Hepatic stellate cell (primary cell): ENCODE measurements around the gene CCDC12.
"Not testable (repeated sequence)": the region's sequence is repeated elsewhere in the genome, so short reads cannot be mapped to it uniquely, and the experiment has no call there.

Experiments used
- DNase-seq: peaks from one replicate; pipeline ENCODE4 v3.0.0; 2011; ENCODE audit warnings: low spot score

Gene CCDC12

GRCh38 chr3:46978985-46979944 lies 2.7 kb upstream of the CCDC12 start, which contains the start of gene NBEAL2:
Gene NBEAL2 (plus strand): TSS chr3:46979666. CDS start chr3:46979862, 196 bp downstream.
- peak; percentile 96 for DNase-seq

DNA sequence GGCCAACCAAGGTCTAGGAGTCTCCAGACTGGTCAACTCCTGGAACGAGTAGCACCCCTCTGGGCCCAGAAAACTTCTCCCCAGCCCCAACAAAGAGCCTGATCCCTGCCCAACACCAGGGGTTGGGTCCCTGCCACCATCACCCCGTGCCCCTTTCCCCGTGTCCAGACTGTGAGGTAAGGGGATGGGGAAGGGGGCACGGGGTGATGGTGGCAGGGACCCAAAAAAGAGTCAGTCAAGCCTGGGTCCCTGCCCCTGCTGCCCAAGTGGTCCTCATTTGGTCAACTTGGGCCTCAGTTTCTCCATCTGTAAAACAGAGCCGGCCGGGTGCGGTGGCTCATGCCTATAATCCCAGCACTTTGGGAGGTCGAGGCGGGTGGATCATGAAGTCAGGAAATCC lies 1.8 kb upstream of the CCDC12 start:
- DNase-seq: no peak

- DNase-seq: no peak
Measured at GRCh38 chr3:46977811-46978195, 1.3 kb upstream of the CCDC12 start.

DNA sequence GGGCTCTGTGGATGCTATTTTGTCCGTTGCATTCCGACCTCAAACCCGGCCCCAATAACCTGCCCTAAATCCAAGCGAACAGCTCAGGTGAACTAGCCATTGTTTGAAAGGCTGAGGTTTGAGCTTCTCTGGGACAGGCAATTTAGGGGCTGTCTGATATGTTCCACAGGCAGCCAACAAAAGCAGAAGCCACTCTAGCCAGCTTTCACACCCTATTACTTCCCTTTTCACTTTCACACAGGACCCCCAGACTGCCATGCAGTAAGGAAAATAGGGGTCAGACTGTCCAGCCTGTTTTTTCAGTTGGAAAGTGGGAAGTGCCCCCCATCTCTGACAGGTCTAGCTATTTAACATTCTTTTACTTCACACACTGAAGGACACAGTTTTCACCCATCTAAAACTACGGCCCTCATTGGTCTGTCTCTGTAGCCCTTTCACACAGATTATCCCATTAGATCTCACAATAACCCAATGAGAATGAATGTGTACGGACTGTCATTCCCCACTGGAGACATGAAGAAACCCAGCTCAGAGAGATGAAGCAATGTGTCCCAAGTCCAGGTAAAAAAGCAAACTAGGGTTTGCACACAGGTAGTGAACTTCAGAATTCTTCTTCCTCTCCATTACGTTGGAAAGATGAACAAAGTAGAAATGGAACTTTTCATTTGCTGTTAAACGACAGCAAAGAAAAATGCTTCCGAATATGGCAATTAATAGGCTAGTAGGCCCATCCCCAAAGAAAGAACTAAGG lies 1.9 kb downstream of the CCDC12 start:
- DNase-seq: no peak

GRCh38 chr3:46972396-46972795 lies 4.1 kb downstream of the CCDC12 start:
- no peak for DNase-seq

DNA sequence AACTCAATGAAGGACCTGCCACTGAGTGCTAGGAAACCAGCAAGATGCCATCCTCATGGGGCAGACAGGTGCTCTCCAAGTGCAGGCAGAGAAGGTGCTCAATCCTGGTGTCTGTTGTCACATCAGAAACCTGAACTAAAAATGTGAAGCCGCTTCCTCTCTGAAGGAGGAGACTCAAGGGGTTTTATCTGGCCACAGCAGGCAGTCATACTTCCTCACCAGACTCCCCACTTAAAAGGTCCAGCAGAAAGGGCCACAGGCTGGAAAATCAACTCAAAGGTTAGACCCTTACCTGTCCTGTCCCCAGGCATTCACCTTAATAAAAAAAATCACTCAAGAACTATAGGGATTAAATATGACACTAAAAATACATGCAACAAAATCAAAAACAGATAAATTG lies 4.8 kb downstream of the CCDC12 start:
- no peak for DNase-seq

DNA sequence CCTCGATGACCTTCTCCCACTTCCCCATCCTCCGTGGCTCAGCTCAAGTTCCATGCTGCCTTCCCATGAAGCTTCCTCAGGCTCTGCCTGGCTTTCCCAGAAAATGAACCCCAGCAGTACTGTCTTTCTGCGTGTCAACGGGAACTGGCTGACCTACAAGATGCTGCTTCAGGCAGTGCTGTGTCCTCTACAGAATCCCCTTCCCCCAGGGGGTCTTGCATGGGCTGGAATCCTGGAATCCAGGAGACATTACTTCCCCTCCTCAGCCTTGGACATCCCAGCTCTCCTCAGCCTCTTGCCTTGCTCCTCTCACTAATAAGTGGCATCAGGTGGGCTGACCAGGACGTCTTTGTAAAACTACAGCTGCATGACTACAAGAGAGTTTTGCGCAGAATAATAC lies 5.4 kb downstream of the CCDC12 start:
- no peak for DNase-seq

GRCh38 chr3:46970391-46971091 lies 6.0 kb downstream of the CCDC12 start:
- DNase-seq: no peak

DNA sequence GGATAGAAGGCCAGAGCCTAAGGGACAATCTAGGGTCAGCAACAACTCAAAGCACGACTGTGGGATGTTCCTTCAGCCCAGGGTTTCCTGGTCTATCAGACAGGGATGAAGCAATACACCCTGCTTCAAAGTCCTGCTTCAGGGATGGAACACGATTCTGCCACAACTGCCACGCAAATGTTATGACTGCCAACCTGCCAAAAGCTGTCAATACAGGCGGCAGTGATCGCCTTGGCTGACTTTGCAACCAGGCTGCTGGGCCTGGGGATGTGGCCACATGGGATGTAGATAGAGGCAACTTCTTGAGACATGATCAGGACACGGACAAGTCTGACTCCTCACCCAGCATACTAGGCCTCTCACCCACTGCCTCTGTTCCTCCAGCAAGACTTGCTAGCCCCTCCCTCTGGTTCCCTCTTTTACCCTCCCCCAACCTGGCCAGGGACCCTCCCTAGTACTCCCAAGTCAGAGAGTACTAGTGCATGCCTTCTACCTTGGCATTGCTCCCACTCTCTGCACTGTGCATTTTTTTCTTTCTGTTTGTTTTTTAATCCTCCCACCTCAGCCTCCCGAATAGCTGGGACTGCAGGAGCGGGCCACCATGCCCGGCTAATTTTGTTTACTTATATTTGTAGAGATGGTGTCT lies 7.6 kb downstream of the CCDC12 start:
- no peak for DNase-seq

GRCh38 chr3:46966811-46967210 lies 9.7 kb downstream of the CCDC12 start:
- DNase-seq: no peak

DNA sequence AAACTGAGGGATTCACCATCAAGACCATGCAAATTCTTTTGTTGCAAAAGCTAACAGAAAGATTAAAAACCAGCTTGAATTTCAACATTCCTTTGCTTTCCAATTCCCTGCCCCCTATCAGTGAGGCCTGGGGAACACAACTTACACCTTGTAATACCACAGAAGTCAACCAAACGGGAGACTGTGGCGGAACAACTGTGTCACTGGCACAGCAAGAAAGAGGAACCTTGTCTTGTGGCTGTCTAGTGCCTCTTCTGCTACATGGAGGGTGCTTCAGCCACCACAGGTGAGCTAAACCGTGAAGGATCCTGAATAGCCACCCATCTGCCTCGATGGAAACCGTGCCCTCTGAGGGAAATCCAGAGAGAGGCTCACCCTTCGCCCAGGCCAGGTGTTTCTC lies 11.4 kb downstream of the CCDC12 start:
- DNase-seq: no peak

DNA sequence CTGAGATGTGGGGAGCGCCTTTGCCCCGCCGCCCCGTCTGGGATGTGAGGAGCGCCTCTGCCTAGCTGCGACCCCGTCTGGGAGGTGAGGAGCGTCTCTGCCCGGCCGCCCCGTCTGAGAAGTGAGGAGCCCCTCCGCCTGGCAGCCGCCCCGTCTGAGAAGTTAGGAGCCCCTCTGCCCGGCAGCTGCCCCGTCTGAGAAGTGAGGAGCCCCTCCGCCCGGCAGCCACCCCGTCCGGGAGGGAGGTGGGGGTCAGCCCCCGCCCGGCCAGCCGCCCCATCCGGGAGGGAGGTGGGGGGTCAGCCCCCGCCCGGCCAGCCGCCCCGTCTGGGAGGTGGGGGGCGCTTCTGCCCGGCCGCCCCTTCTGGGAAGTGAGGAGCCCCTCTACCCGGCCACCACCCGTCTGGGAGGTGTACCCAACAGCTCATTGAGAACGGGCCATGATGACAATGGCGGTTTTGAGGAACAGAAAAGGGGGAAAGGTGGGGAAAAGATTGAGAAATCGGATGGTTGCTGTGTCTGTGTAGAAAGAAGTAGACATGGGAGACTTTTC lies 12.4 kb downstream of the CCDC12 start:
- DNase-seq: not testable (repeated sequence)

DNA sequence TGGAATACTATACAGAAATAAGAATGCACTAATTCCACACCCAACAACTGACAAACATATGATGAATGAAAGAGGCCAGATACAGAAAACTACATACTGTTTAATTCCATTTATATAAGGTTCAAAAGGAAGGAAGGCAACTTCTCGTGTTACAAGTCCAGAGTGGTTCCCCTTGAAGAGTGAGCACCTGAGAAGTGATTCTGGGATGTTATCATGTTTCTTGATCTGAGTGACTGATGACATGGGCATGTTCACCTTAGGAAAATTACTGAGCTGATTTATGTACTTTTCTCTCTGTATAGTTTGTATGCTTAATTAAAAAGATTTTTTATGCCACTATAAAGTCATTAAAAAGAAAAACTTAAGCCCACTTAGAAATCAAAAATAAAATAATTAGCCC lies 13.6 kb downstream of the CCDC12 start:
- no peak for DNase-seq

DNA sequence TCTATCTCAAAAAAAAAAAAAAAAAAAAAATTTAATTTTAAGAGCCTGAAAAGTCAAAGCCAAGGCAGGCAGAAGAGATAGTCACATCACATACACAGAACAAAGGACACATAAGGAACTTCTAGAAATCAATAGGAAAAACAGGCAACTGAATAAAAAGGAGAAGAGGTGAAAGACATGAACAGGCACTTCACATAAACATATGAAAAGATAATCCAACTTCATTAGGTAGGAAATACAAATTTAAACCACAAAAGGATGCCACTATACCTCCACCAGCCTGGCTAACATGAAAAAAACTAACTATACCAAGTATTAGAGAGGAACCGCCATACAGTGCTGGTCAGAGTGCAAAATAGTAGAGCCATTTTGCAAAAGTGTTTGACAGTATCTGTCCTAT lies 14.1 kb downstream of the CCDC12 start:
- no peak for DNase-seq

DNA sequence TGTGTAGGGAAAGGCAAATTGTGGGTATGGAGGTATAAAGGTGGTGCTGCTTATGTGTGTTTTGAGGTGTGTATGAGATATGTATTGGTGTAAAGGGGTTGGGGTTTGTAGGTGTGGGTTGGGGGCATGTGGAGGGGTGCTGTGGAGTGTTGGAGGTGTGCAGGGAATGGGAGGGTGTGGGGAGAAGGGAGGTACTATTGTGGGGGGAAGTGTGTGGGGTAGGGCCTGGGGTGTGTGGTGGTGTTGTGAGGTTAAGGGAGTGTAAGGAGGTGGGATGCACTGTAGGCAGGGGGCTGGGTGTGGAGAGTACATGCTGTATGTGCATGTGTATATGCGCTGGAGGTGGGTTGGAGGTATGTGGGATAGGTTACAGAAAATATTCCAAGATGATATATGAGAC lies 15.7 kb downstream of the CCDC12 start:
- DNase-seq: no peak

GRCh38 chr3:46960081-46960701 lies 16.4 kb downstream of the CCDC12 start:
- DNase-seq: no peak

DNA sequence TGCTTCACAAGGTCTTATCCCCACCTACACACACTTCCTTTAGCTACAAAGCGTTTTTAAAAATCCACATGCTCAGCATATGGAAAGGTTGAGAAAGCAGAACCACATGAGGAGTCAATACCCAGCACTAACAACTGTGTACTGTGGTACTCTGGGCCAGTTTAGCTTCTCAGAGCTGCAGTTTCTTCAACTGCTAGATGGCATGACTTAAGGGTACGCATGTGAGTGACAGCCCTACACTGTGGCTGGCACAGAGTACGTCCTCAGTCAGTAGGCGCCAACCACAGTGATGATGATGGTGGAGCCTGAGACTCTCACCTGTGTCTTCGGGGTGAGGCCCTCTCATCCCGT lies 17.4 kb downstream of the CCDC12 start:
- DNase-seq: no peak

DNA sequence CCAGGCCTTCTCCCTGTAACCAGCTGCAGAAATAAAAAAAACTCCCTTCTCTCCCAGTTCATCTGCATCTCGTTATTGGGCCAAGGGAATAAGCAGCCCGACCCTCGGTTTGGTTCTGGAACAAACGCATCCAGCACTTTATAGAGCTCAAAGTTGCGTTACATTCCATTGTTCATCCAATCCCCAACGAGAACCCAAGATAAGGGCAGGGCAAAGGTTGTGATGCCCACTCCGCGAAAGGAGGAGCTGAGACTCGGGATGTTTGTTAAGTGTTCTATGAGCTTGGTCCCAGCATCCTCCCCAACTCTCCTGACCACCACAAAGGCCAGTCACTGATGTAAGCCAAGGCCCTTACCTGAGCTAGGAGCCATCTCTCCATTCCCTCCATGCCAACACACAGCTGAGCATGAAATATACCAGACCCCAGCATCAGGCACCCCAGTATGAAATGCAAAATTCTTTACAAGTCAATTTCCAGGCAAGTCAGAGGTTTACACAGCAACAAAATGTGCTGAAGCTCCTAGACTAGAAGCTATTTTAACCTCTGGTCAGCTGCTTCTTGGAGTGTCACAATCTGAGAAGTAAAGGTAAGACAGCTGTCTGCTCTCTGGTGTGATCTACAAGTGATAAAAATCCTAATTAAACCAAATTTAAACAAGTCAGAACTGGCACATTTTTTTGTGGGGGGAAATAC lies 17.9 kb downstream of the CCDC12 start:
- DNase-seq: no peak

DNA sequence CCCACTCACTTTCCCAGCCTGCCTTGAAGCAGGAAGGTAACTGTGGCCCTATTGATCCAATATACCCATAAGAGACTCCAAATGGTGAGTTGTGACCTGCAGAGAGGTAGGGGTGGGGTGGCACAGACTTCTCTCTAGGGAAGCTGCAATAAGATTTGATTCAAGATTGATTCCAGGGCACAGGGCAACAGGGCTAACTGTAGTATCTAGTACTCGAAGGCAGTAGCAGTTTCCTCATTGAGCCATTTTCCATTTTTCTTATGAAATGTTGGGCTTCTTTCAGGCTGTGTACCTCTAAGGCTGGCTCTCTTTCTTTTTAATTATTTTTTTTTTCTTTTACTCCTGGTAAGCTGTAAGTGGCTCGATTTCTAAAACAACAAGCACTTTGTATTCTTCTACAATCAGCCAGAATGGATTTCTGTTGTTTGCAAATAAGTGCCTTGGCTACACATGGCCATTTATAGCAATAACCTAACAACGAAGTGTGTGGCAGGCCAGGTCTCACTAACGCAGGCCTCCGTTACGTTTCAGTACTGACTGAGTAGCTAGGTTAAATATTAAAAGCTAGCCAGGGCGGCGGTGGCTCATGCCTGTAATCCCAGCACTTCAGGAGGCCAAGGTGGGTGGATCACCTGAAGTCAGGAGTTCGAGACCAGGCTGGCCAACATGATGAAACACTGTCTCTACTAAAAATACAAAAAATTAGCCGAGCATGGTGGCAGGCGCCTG lies 19.3 kb downstream of the CCDC12 start:
- DNase-seq: no peak

GRCh38 chr3:46955801-46956259 lies 20.7 kb downstream of the CCDC12 start:
- DNase-seq: no peak
